H9 (cell line): ENCODE data around the gene PRSS57. TPM values are rescaled to one million over a fixed set of nuclear protein-coding genes. Genes with fewer than 3 reads are reported as not detected.

ENCODE experiments used
- DNase-seq: peaks from one replicate; pipeline ENCODE4 v3.0.0-alpha.2; 2017
- H2AFZ ChIP-seq: one replicate; pipeline ENCODE4 v1.6.1; 2013; ENCODE audit warnings: mild to moderate bottlenecking, low read length, control low read depth, moderate library complexity
- H2AK5ac ChIP-seq: 2 replicates; pipeline ENCODE4 v1.6.1; 2013; ENCODE audit warnings: low read length, control low read depth, mixed read lengths; ENCODE audit not compliant: insufficient read length
- H2BK120ac ChIP-seq: one replicate; pipeline ENCODE4 v1.6.1; 2013; ENCODE audit warnings: low read depth, mild to moderate bottlenecking, low read length, control low read depth, inconsistent platforms; ENCODE audit not compliant: poor library complexity, severe bottlenecking
- H2BK12ac ChIP-seq: 2 replicates; pipeline ENCODE4 v1.6.1; 2013; ENCODE audit warnings: low read length, control low read depth, mixed read lengths, low read depth; ENCODE audit not compliant: insufficient read length
- H2BK15ac ChIP-seq: 2 replicates; pipeline ENCODE4 v1.6.1; 2013; ENCODE audit warnings: low read depth, low read length, control low read depth
- H2BK20ac ChIP-seq: one replicate; pipeline ENCODE4 v1.6.1; 2013; ENCODE audit warnings: low read depth, mild to moderate bottlenecking, low read length, control low read depth, inconsistent platforms; ENCODE audit not compliant: poor library complexity, severe bottlenecking
- H2BK5ac ChIP-seq: 2 replicates; pipeline ENCODE4 v1.6.1; 2013; ENCODE audit warnings: low read length, control low read depth, mixed read lengths; ENCODE audit not compliant: insufficient read length
- H3K14ac ChIP-seq: 2 replicates; pipeline ENCODE4 v1.6.1; 2013; ENCODE audit warnings: low read length, control low read depth; ENCODE audit not compliant: insufficient read depth
- H3K18ac ChIP-seq: 2 replicates; pipeline ENCODE4 v1.6.1; 2013; ENCODE audit warnings: low read depth, mild to moderate bottlenecking, mixed read lengths, low read length, control low read depth; ENCODE audit not compliant: insufficient read length
- H3K23ac ChIP-seq: 2 replicates; pipeline ENCODE4 v1.6.1; 2013; ENCODE audit warnings: low read length, control low read depth, mixed read lengths, low read depth; ENCODE audit not compliant: insufficient read length
- H3K23me2 ChIP-seq: 2 replicates; pipeline ENCODE4 v1.6.1; 2013; ENCODE audit warnings: low read depth, mild to moderate bottlenecking, mixed read lengths, low read length, control low read depth; ENCODE audit not compliant: insufficient read length, poor library complexity, severe bottlenecking
- H3K27ac ChIP-seq: 2 replicates; pipeline ENCODE4 v1.5.1; 2013; ENCODE audit warnings: low read length, control low read depth, mixed read lengths, low read depth; ENCODE audit not compliant: insufficient read length
- H3K27me3 ChIP-seq: 2 replicates; pipeline ENCODE4 v1.6.1; 2013; ENCODE audit warnings: low read length, control low read depth, inconsistent platforms; ENCODE audit not compliant: insufficient read depth
- H3K4ac ChIP-seq: 2 replicates; pipeline ENCODE4 v1.6.1; 2013; ENCODE audit warnings: low read depth, mild to moderate bottlenecking, control low read depth, inconsistent platforms, low read length, moderate library complexity
- H3K4me1 ChIP-seq: 2 replicates; pipeline ENCODE4 v1.6.1; 2013; ENCODE audit warnings: low read length, control low read depth, inconsistent platforms; ENCODE audit not compliant: insufficient read depth
- H3K4me2 ChIP-seq: 2 replicates; pipeline ENCODE4 v1.6.1; 2013; ENCODE audit warnings: low read length, control low read depth, mixed read lengths; ENCODE audit not compliant: insufficient read length, insufficient read depth
- H3K56ac ChIP-seq: 2 replicates; pipeline ENCODE4 v1.6.1; 2013; ENCODE audit warnings: low read depth, mild to moderate bottlenecking, mixed read lengths, low read length, control low read depth; ENCODE audit not compliant: insufficient read length
- H3K79me1 ChIP-seq: 2 replicates; pipeline ENCODE4 v1.6.1; 2013; ENCODE audit warnings: low read depth, mild to moderate bottlenecking, moderate library complexity, low read length, control low read depth, inconsistent platforms; ENCODE audit not compliant: insufficient read depth, poor library complexity, severe bottlenecking
- H3K79me2 ChIP-seq: 2 replicates; pipeline ENCODE4 v1.6.1; 2013; ENCODE audit warnings: low read length, control low read depth, inconsistent platforms; ENCODE audit not compliant: insufficient read depth
- H3K9ac ChIP-seq: 2 replicates; pipeline ENCODE4 v1.6.1; 2013; ENCODE audit warnings: low read length, control low read depth, mixed read lengths; ENCODE audit not compliant: insufficient read length; ENCODE audit errors: extremely low read depth
- H3K9me3 ChIP-seq: one replicate; pipeline ENCODE4 v1.6.1; 2013; ENCODE audit warnings: low read depth, low read length, inconsistent platforms; ENCODE audit not compliant: control insufficient read depth
- H3T11ph ChIP-seq: one replicate; pipeline ENCODE4 v1.6.1; 2013; ENCODE audit warnings: mild to moderate bottlenecking, low read length, control low read depth, inconsistent platforms
- H4K20me1 ChIP-seq: one replicate; pipeline ENCODE4 v1.6.1; 2013; ENCODE audit not compliant: control insufficient read depth, insufficient read length, insufficient read depth
- H4K5ac ChIP-seq: 2 replicates; pipeline ENCODE4 v1.6.1; 2013; ENCODE audit warnings: low read depth, mild to moderate bottlenecking, mixed read lengths, low read length, control low read depth; ENCODE audit not compliant: insufficient read length
- H4K8ac ChIP-seq: replicated peaks from 2 replicates; pipeline ENCODE4 v1.6.1; 2013; ENCODE audit warnings: low read length, control low read depth, mixed read lengths, low read depth; ENCODE audit not compliant: insufficient read length
- H4K91ac ChIP-seq: 2 replicates; pipeline ENCODE4 v1.6.1; 2013; ENCODE audit warnings: low read depth, mild to moderate bottlenecking, moderate library complexity, mixed read lengths, low read length, control low read depth; ENCODE audit not compliant: insufficient read length
- H3K27ac Mint-ChIP-seq, 3 experiments: 2 replicates in 2 of 3; 3 replicates in 1 of 3; pipeline ENCODE4 v1.8.0; 2020 to 2021; ENCODE audit warnings: mixed read lengths in 3 of 3, mild to moderate bottlenecking in 1 of 3, moderate library complexity in 1 of 3
- H3K27me3 Mint-ChIP-seq: 2 replicates; pipeline ENCODE4 v1.8.0; 2021; ENCODE audit warnings: low read depth, mild to moderate bottlenecking, moderate library complexity, mixed read lengths
- H3K36me3 Mint-ChIP-seq, 3 experiments: 2 replicates in 2 of 3; 3 replicates in 1 of 3; pipeline ENCODE4 v1.8.0; 2020 to 2021; ENCODE audit warnings: low read depth in 3 of 3, mixed read lengths in 3 of 3; ENCODE audit not compliant: insufficient read depth in 1 of 3
- H3K4me1 Mint-ChIP-seq, 2 experiments: 2 replicates each; pipeline ENCODE4 v1.8.0; 2020; ENCODE audit warnings: mixed read lengths in 2 of 2
- H3K4me3 Mint-ChIP-seq, 2 experiments: 2 replicates in 1 of 2; 3 replicates in 1 of 2; pipeline ENCODE4 v1.8.0; 2020 to 2021; ENCODE audit warnings: mild to moderate bottlenecking in 2 of 2, mixed read lengths in 2 of 2, moderate library complexity in 1 of 2
- H3K9me3 Mint-ChIP-seq, 2 experiments: 2 replicates in 1 of 2; 3 replicates in 1 of 2; pipeline ENCODE4 v1.8.0; 2020; ENCODE audit warnings: mild to moderate bottlenecking in 2 of 2, mixed read lengths in 2 of 2, moderate library complexity in 1 of 2
- CTCF ChIP-seq: fragments of 200-600 bp; sonication (generic); conservative IDR thresholded peaks from 3 replicates; pipeline ENCODE4 v1.8.0; 2021; ENCODE audit warnings: antibody characterized with exemption, mild to moderate bottlenecking
- WGBS: extraction: QIAGEN DNeasy Blood & Tissue Kit; methylation state at CpG from one replicate; pipeline ENCODE4 v1.1.7; 2013; ENCODE audit warnings: missing lambda C conversion rate, low lambda C conversion rate, mixed read lengths; ENCODE audit not compliant: insufficient read length; ENCODE audit errors: extremely low coverage; 5-methylcytosine and 5-hydroxymethylcytosine counted together
- total RNA-seq: library from RNA; stranded (reverse); gene quantifications from 2 replicates; pipeline ENCODE4 v1.2.1, GENCODE V29; 2021

Gene PRSS57
- total RNA-seq, 1 experiment from 2014 or later: not detected

- H3K23me2 ChIP-seq: no peaks in the 10 kb centered on the region
- Mint-ChIP-seq H3K27ac (peak overlapping the region in 2 of 3 experiments; percentile 34 to 55; a peak in 1 of 7 replicates), H3K4me3 (no peak overlapping the region), H3K36me3 (peaks cover 7 to 26% (median 22%) of the 10 kb centered on the region in 3 experiments; a peak in 6 of 7 replicates), H3K27me3 (no peaks in the 10 kb centered on the region), H3K4me1 (no peaks in the 10 kb centered on the region), H3K9me3 (no peaks in the 10 kb centered on the region; a peak in 2 of 5 replicates)
- no peak overlapping the region for H4K91ac ChIP-seq
- H2BK12ac ChIP-seq: no peak overlapping the region
- H3K4ac ChIP-seq: no peak overlapping the region
- H2BK5ac ChIP-seq: no peak overlapping the region
- H3K23ac ChIP-seq: no peak overlapping the region
- H3K4me1 ChIP-seq: no peaks in the 10 kb centered on the region
- peaks cover 43% of the 10 kb centered on the region for H3K79me2 ChIP-seq
- H2AFZ ChIP-seq: no peak overlapping the region
- no peak overlapping the region for H2BK20ac ChIP-seq
- H3K27me3 ChIP-seq: no peaks in the 10 kb centered on the region
- H4K8ac ChIP-seq: no peak overlapping the region
- no peak overlapping the region for H3K4me2 ChIP-seq
- no peak overlapping the region for H3K27ac ChIP-seq
- no CpG with 5 or more reads among the region's 17 CpGs for WGBS
- H2BK15ac ChIP-seq: no peak overlapping the region
- H3K9me3 ChIP-seq: no peaks in the 10 kb centered on the region
- H3T11ph ChIP-seq: no peak overlapping the region
- peaks cover 9% of the 10 kb centered on the region for H4K20me1 ChIP-seq
- no peak overlapping the region; the same call in 1 of the 2 replicates for H3K14ac ChIP-seq
- no peak overlapping the region for H3K9ac ChIP-seq
- H2BK120ac ChIP-seq: no peak overlapping the region
- H3K79me1 ChIP-seq: peaks cover 13% of the 10 kb centered on the region
- H4K5ac ChIP-seq: no peak overlapping the region
- H3K18ac ChIP-seq: no peak overlapping the region
- TF ChIP-seq CTCF: no peak
- H3K56ac ChIP-seq: no peak overlapping the region
- DNase-seq: no peak
- H2AK5ac ChIP-seq: no peak overlapping the region
Measured at GRCh38 chr19:653425-653824, 41.8 kb downstream of the PRSS57 start.
